PC-9 (cell line): ENCODE results near the gene ZYG11A. TPM values are rescaled to one million over a fixed set of nuclear protein-coding genes. Genes with fewer than 3 reads are reported as not detected.

Experiments used
- BruUV-seq: library from RNA; stranded (reverse); fragments of 400-500 nt; replicated peaks from 2 replicates; lab custom pipeline; 2021; lab: Mats Ljungman, UMichigan
- CTCF ChIA-PET: fragments of 300-600 bp; sonication (Branson Sonifier 250); formaldehyde crosslinking; loops from one replicate; lab custom pipeline; 2022; ENCODE audit warnings: antibody characterized with exemption; lab: Charles Lee
- POLR2A ChIA-PET: fragments of 300-600 bp; sonication (Branson Sonifier 250); formaldehyde crosslinking; loops from one replicate; lab custom pipeline; 2022; ENCODE audit warnings: antibody characterized with exemption; ENCODE audit not compliant: unreplicated experiment; lab: Charles Lee
- DNase-seq, 2 experiments: peaks; one replicate each; pipeline versions ENCODE4 v3.0.0 to v3.0.0-alpha.2; 2015 to 2022; ENCODE audit warnings: mixed read lengths in 1 of 2
- H2AFZ ChIP-seq: fragments of 200-600 bp; sonication (generic); 2 replicates; pipeline ENCODE4 v1.8.1; 2017; ENCODE audit warnings: antibody characterized with exemption
- H3F3A ChIP-seq: fragments of 200-600 bp; sonication (generic); 2 replicates; pipeline ENCODE4 v1.8.1; 2017; ENCODE audit warnings: antibody characterized with exemption, mild to moderate bottlenecking, low read depth; ENCODE audit not compliant: insufficient read depth
- H3K27ac ChIP-seq: fragments of 200-600 bp; sonication (generic); 2 replicates; pipeline ENCODE4 v1.6.1; 2016; ENCODE audit warnings: mixed run types
- H3K27me3 ChIP-seq: fragments of 200-600 bp; sonication (generic); 2 replicates; pipeline ENCODE4 v1.6.1; 2016; ENCODE audit warnings: low read depth, mixed run types; ENCODE audit not compliant: insufficient read depth
- H3K36me3 ChIP-seq: fragments of 200-600 bp; sonication (generic); 2 replicates; pipeline ENCODE4 v1.6.1; 2016; ENCODE audit warnings: low read depth, mixed run types
- H3K4me1 ChIP-seq: fragments of 200-600 bp; sonication (generic); replicated peaks from 2 replicates; pipeline ENCODE4 v1.6.1; 2016; ENCODE audit warnings: mixed run types; ENCODE audit not compliant: insufficient read depth
- H3K4me2 ChIP-seq: fragments of 200-600 bp; sonication (generic); 2 replicates; pipeline ENCODE4 v1.6.1; 2017; ENCODE audit warnings: mixed run types
- H3K4me3 ChIP-seq: fragments of 200-600 bp; sonication (generic); 2 replicates; pipeline ENCODE4 v1.6.1; 2016; ENCODE audit warnings: mixed run types
- H3K79me2 ChIP-seq: fragments of 200-600 bp; sonication (generic); 2 replicates; pipeline ENCODE4 v1.6.1; 2017; ENCODE audit warnings: low read depth, mixed run types
- H3K9me2 ChIP-seq: fragments of 200-600 bp; sonication (generic); 2 replicates; pipeline ENCODE4 v1.8.1; 2017; ENCODE audit warnings: mild to moderate bottlenecking; ENCODE audit not compliant: insufficient read depth
- H3K9me3 ChIP-seq: fragments of 200-600 bp; sonication (generic); 2 replicates; pipeline ENCODE4 v1.8.1; 2016; ENCODE audit warnings: low read depth; ENCODE audit not compliant: insufficient read depth
- H4K20me1 ChIP-seq: fragments of 200-600 bp; sonication (generic); 2 replicates; pipeline ENCODE4 v1.8.1; 2017; ENCODE audit not compliant: insufficient read depth
- CTCF ChIP-seq: fragments of 200-600 bp; sonication (generic); conservative IDR thresholded peaks from 2 replicates; pipeline ENCODE4 v1.6.1; 2017; ENCODE audit warnings: mixed run types, antibody characterized with exemption, mild to moderate bottlenecking, moderate library complexity
- EZH2 ChIP-seq: fragments of 200-600 bp; sonication (generic); IDR thresholded peaks from 2 replicates; pipeline ENCODE4 v1.8.0; 2017; ENCODE audit warnings: antibody characterized with exemption, low read depth
- intact Hi-C: fragments of 100-400 bp; cut with micrococcal nuclease; formaldehyde crosslinking; loops from one replicate; pipeline ENCODE4 v1.10.0; 2022; ENCODE audit not compliant: unreplicated experiment
- total RNA-seq: library from RNA; stranded (reverse); gene quantifications from 2 replicates; pipeline ENCODE4 v1.2.3, GENCODE V29; 2021

The ZYG11A gene
- total RNA-seq, 1 experiment from 2014 or later = 11.5 TPM

GRCh38 chr1:52900402-52900801 is 57.8 kb downstream of the ZYG11A start:
- Histone ChIP-seq H3F3A (peaks cover 8% of the 10 kb centered on the region; the same call in 1 of the 2 replicates), H3K79me2 (no peaks in the 10 kb centered on the region), H4K20me1 (no peaks in the 10 kb centered on the region), H2AFZ (no peak overlapping the region), H3K4me3 (no peak overlapping the region), H3K9me3 (no peaks in the 10 kb centered on the region), H3K36me3 (no peaks in the 10 kb centered on the region), H3K27me3 (no peaks in the 10 kb centered on the region), H3K4me1 (no peaks in the 10 kb centered on the region), H3K9me2 (no peaks in the 10 kb centered on the region), H3K4me2 (no peak overlapping the region), H3K27ac (no peak overlapping the region)
- ChIA-PET POLR2A (no interaction called here), CTCF (no interaction called here)
- BruUV-seq = no TSS peak
- intact Hi-C loops = no loop called here
- no peak for TF ChIP-seq CTCF
- no peak for TF ChIP-seq EZH2
- DNase-seq = no peak

- Histone ChIP-seq H3K9me3 (no peaks in the 10 kb centered on the region), H3K4me1 (no peaks in the 10 kb centered on the region), H3K4me2 (no peak overlapping the region), H4K20me1 (no peaks in the 10 kb centered on the region), H3K27me3 (no peaks in the 10 kb centered on the region), H2AFZ (no peak overlapping the region), H3K4me3 (no peak overlapping the region), H3K79me2 (no peaks in the 10 kb centered on the region), H3K36me3 (no peaks in the 10 kb centered on the region), H3F3A (peaks cover 8% of the 10 kb centered on the region; the same call in 1 of the 2 replicates), H3K9me2 (no peaks in the 10 kb centered on the region), H3K27ac (no peak overlapping the region)
- no TSS peak for BruUV-seq
- TF ChIP-seq CTCF = no peak
- no peak for TF ChIP-seq EZH2
- intact Hi-C loops = no loop called here
- POLR2A ChIA-PET = interaction anchor here (0.6 kb wide), 1 partner anchor 721 kb away, joined by 5 read pairs; no protein-coding TSS in a partner anchor
- no peak for DNase-seq
- CTCF ChIA-PET = interaction anchor here (0.6 kb wide), 1 partner anchor 64 kb away, joined by 4 read pairs; no protein-coding TSS in a partner anchor
These were observed 58.8 kb downstream of the ZYG11A start for GRCh38 chr1:52901384-52901783.

- Histone ChIP-seq H3K4me3 (no peak overlapping the region), H4K20me1 (no peaks in the 10 kb centered on the region), H3K9me2 (no peaks in the 10 kb centered on the region), H3F3A (peaks cover 8% of the 10 kb centered on the region; the same call in 1 of the 2 replicates), H3K4me2 (no peak overlapping the region), H3K27ac (no peak overlapping the region), H3K4me1 (peaks cover 6% of the 10 kb centered on the region), H3K27me3 (no peaks in the 10 kb centered on the region), H3K9me3 (no peaks in the 10 kb centered on the region), H3K36me3 (no peaks in the 10 kb centered on the region), H2AFZ (no peak overlapping the region), H3K79me2 (no peaks in the 10 kb centered on the region)
- ChIA-PET POLR2A (interaction anchor here (0.6 kb wide), 1 partner anchor 53 kb away, joined by 6 read pairs; no protein-coding TSS in a partner anchor), CTCF (no interaction called here)
- intact Hi-C loops = no loop called here
- BruUV-seq = no TSS peak
- TF ChIP-seq CTCF = no peak
- no peak for TF ChIP-seq EZH2
- no peak for DNase-seq
These were observed 61.8 kb downstream of the ZYG11A start for GRCh38 chr1:52904208-52904926.
